ENCODE data around the gene SUCLA2. TPM values are rescaled to one million over a fixed set of nuclear protein-coding genes. Genes with fewer than 3 reads are reported as not detected.

The SUCLA2 gene
- total and polyA plus RNA-seq, 2 of the 8 experiments (the other 6 are each of a cell fraction or from before 2014, with no cell fraction given), result 23.5 to 78.8 TPM

GRCh38 chr13:48001114-48001881 lies at the start of gene SUCLA2 (continued):
- TF ChIP-seq HDAC6 (IDR thresholded peaks at IDR 0.05; ENCODE audit: low read depth, low read length) (no peak), SP1 (IDR thresholded peaks at IDR 0.05; ENCODE audit: low read depth, low read length) (peak; percentile 36; the same call in 1 of the 2 replicates), RFX5 (IDR thresholded peaks at IDR 0.05; ENCODE audit: borderline replicate concordance, low read depth, low read length) (no peak), EP300 (IDR thresholded peaks at IDR 0.05; ENCODE audit: borderline replicate concordance in 1 of 2, low read depth in 2 of 2, low read length in 2 of 2) (no peak), TAF7 (optimal IDR thresholded peaks at IDR 0.05; ENCODE audit: borderline replicate concordance, low read depth, low read length) (peak; percentile 30), TBP (IDR thresholded peaks at IDR 0.05; ENCODE audit: low read depth, low read length) (peak; percentile 54), CTBP2 (IDR thresholded peaks at IDR 0.05; ENCODE audit: borderline replicate concordance, insufficient read depth, insufficient read length, low read length) (no peak), TEAD4 (IDR thresholded peaks at IDR 0.05; ENCODE audit: low read depth, low read length) (no peak), NANOG (IDR thresholded peaks at IDR 0.05; ENCODE audit: insufficient read depth, low read depth, low read length, poor library complexity, severe bottlenecking) (peak; percentile 5), GABPA (IDR thresholded peaks at IDR 0.05; ENCODE audit: borderline replicate concordance, insufficient read depth, low read length) (no peak), CBX8 (IDR thresholded peaks at IDR 0.05; ENCODE audit: borderline replicate concordance, low read depth, low read length) (no peak), JUND (IDR thresholded peaks at IDR 0.05; ENCODE audit: low read length) (no peak), RNF2 (IDR thresholded peaks at IDR 0.05; ENCODE audit: borderline replicate concordance, low read depth, low read length, missing control alignments, poor library complexity, severe bottlenecking) (no peak), CREB1 (IDR thresholded peaks at IDR 0.05) (peak; percentile 26; the same call in 1 of the 2 replicates), HDAC2 (IDR thresholded peaks at IDR 0.05; ENCODE audit: borderline replicate concordance in 1 of 2, low read depth in 2 of 2, low read length in 2 of 2) (no peak), SIRT6 (IDR thresholded peaks at IDR 0.05; ENCODE audit: low read length) (no peak), KDM5A (IDR thresholded peaks at IDR 0.05; ENCODE audit: low read length) (peak; percentile 86), MAX (IDR thresholded peaks at IDR 0.05) (no peak; the same call in none of the 2 replicates), GTF2F1 (IDR thresholded peaks at IDR 0.05; ENCODE audit: borderline replicate concordance, low read depth, low read length) (no peak), BCL11A (IDR thresholded peaks at IDR 0.05; ENCODE audit: low read depth in 2 of 2, low read length in 2 of 2) (no peak), CEBPB (IDR thresholded peaks at IDR 0.05; ENCODE audit: low read depth, low read length) (no peak), PHF8 (conservative IDR thresholded peaks at IDR 0.05; ENCODE audit: low read depth, low read length) (peak; percentile 95), RXRA (IDR thresholded peaks at IDR 0.05; ENCODE audit: insufficient read depth, low read depth, low read length) (no peak), SRF (IDR thresholded peaks at IDR 0.05; ENCODE audit: low read depth, low read length) (no peak)
